GM12874 (cell line): Measurements from ENCODE around the gene TEX53.

Source experiments
- TF ChIP-seq, protein P1 (sequence below): IDR thresholded peaks from 2 replicates; pipeline ENCODE4 v1.5.1; 2011; ENCODE audit warnings: low read depth, mild to moderate bottlenecking, control low read depth, low read length, moderate library complexity; ENCODE audit not compliant: insufficient read depth

Gene TEX53

GRCh38 chr9:114655689-114656088 lies 1.9 kb downstream of the TEX53 start:
- TF ChIP-seq, protein P1, sequence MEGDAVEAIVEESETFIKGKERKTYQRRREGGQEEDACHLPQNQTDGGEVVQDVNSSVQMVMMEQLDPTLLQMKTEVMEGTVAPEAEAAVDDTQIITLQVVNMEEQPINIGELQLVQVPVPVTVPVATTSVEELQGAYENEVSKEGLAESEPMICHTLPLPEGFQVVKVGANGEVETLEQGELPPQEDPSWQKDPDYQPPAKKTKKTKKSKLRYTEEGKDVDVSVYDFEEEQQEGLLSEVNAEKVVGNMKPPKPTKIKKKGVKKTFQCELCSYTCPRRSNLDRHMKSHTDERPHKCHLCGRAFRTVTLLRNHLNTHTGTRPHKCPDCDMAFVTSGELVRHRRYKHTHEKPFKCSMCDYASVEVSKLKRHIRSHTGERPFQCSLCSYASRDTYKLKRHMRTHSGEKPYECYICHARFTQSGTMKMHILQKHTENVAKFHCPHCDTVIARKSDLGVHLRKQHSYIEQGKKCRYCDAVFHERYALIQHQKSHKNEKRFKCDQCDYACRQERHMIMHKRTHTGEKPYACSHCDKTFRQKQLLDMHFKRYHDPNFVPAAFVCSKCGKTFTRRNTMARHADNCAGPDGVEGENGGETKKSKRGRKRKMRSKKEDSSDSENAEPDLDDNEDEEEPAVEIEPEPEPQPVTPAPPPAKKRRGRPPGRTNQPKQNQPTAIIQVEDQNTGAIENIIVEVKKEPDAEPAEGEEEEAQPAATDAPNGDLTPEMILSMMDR, result no peak

GRCh38 chr9:114653556-114654159 lies 3.9 kb downstream of the TEX53 start:
- TF ChIP-seq, protein P1, result peak; percentile 87

GRCh38 chr9:114652776-114653555 lies 4.6 kb downstream of the TEX53 start:
- TF ChIP-seq, protein P1, result no peak

GRCh38 chr9:114643896-114644295 lies 13.7 kb downstream of the TEX53 start:
- TF ChIP-seq, protein P1, result no peak

- TF ChIP-seq, protein P1, result no peak
Measured at GRCh38 chr9:114643001-114643400, 14.6 kb downstream of the TEX53 start.

DNA sequence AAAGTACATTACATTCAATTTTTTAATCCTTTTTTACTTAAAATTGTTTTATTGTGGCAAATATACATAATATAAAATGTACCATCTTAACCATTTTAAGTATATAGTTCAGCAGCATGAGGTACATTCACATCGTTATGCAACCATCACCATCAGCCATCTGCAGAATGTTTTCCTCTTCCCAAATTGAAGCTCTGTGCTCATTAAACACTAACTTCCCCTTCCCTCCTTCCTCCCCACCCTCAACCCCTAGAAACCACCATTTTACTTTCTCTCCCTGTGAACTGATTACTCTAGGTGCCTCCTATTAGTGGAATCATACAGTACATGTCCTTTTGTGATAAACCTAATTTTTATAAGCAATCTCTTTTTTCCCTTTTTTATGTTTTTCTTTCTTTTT lies 15.6 kb downstream of the TEX53 start:
- TF ChIP-seq, protein P1, result no peak

DNA sequence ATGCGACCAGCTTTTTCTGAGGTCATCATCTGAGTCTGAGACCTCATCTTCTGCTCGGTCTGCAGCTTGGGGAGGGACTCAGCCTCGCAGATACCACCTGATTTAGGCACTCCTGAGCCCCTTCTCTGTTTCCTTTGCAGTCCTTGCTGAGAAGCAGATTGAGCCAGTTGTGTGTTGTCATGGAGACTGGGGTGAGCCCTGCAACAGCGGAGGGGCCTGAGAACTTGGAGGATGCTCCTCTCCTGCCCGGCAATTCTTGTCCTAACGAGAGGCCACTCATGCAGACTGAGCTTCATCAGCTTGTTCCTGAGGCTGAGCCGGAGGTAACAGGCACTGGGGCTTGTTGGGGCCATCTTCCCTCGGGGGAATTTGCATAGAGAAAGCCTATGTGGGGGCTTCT lies 19.2 kb downstream of the TEX53 start:
- TF ChIP-seq, protein P1, result no peak
